IMR-90 (cell line): ENCODE results near the gene LYRM4. TPM values are rescaled to one million over a fixed set of nuclear protein-coding genes. Genes with fewer than 3 reads are reported as not detected.
A peak's percentile ranks its signal among the peaks of the same experiment; 100 is the strongest.

Experiments used
- ATAC-seq: fragments of 200-7000 bp; cut with Tn5 transposase; 2 replicates; pipeline ENCODE4 v1.9.1; 2020; ENCODE audit warnings: low read depth, mild to moderate bottlenecking, moderate library complexity
- BruUV-seq: library from RNA; stranded (reverse); fragments of 400-500 nt; replicated peaks from 2 replicates; lab custom pipeline; 2021; lab: Mats Ljungman, UMichigan
- CTCF ChIA-PET: fragments of 300-600 bp; formaldehyde crosslinking; extraction: SDS; loops from one replicate; lab custom pipeline; 2021; ENCODE audit warnings: antibody characterized with exemption; lab: Yijun Ruan, JAX
- POLR2A ChIA-PET: fragments of 300-600 bp; sonication (Branson Sonifier 250); formaldehyde crosslinking; loops from one replicate; lab custom pipeline; 2022; ENCODE audit warnings: antibody characterized with exemption; ENCODE audit not compliant: unreplicated experiment; lab: Charles Lee
- DNase-seq: peaks from one replicate; pipeline ENCODE4 v3.0.0; 2013
- H2AFZ ChIP-seq: replicated peaks from 2 replicates; pipeline ENCODE3; 2013; ENCODE audit warnings: low read length, mild to moderate bottlenecking; ENCODE audit not compliant: poor library complexity
- H2AK5ac ChIP-seq: 2 replicates; pipeline ENCODE4 v1.6.1; 2013; ENCODE audit warnings: low read depth, low read length, inconsistent platforms
- H2AK9ac ChIP-seq: replicated peaks from 2 replicates; pipeline ENCODE3; 2013; ENCODE audit warnings: mild to moderate bottlenecking, low read depth, low read length, moderate library complexity; ENCODE audit not compliant: poor library complexity
- H2BK120ac ChIP-seq: 2 replicates; pipeline ENCODE4 v1.6.1; 2013; ENCODE audit warnings: low read depth, low read length, inconsistent platforms
- H2BK15ac ChIP-seq: 3 replicates; pipeline ENCODE4 v1.6.1; 2013; ENCODE audit warnings: low read depth, low read length, inconsistent platforms
- H2BK20ac ChIP-seq: 2 replicates; pipeline ENCODE4 v1.6.1; 2013; ENCODE audit warnings: low read depth, mild to moderate bottlenecking, inconsistent platforms, low read length, moderate library complexity
- H2BK5ac ChIP-seq: 2 replicates; pipeline ENCODE4 v1.6.1; 2013; ENCODE audit warnings: mild to moderate bottlenecking, low read depth, low read length, inconsistent platforms; ENCODE audit not compliant: poor library complexity, severe bottlenecking
- H3K14ac ChIP-seq: replicated peaks from 2 replicates; pipeline ENCODE4 v1.6.1; 2013; ENCODE audit warnings: low read depth, low read length, inconsistent platforms
- H3K18ac ChIP-seq: 2 replicates; pipeline ENCODE4 v1.6.1; 2013; ENCODE audit warnings: low read depth, low read length, control low read depth
- H3K23ac ChIP-seq: 2 replicates; pipeline ENCODE4 v1.6.1; 2013; ENCODE audit warnings: low read depth, low read length, inconsistent platforms
- H3K27ac ChIP-seq: 2 replicates; pipeline ENCODE4 v1.5.1; 2013; ENCODE audit warnings: mild to moderate bottlenecking, control low read depth, low read length; ENCODE audit not compliant: insufficient read depth
- H3K27me3 ChIP-seq: 2 replicates; pipeline ENCODE4 v1.6.1; 2013; ENCODE audit warnings: low read length; ENCODE audit not compliant: control insufficient read depth, insufficient read depth
- H3K36me3 ChIP-seq: 2 replicates; pipeline ENCODE4 v1.6.1; 2013; ENCODE audit warnings: low read length, mixed read lengths; ENCODE audit not compliant: control insufficient read depth, insufficient read depth
- H3K4ac ChIP-seq: 2 replicates; pipeline ENCODE4 v1.6.1; 2013; ENCODE audit warnings: low read depth, low read length, inconsistent platforms
- H3K4me1 ChIP-seq: 2 replicates; pipeline ENCODE4 v1.6.1; 2013; ENCODE audit warnings: low read length, mixed read lengths; ENCODE audit not compliant: control insufficient read depth, insufficient read depth
- H3K4me2 ChIP-seq: 2 replicates; pipeline ENCODE4 v1.6.1; 2013; ENCODE audit warnings: low read depth, mild to moderate bottlenecking, control low read depth, low read length, moderate library complexity
- H3K4me3 ChIP-seq: 2 replicates; pipeline ENCODE4 v1.5.1; 2013; ENCODE audit warnings: low read depth, mild to moderate bottlenecking, control low read depth, low read length, moderate library complexity; ENCODE audit not compliant: insufficient read depth
- H3K56ac ChIP-seq: 2 replicates; pipeline ENCODE4 v1.6.1; 2013; ENCODE audit warnings: low read length, inconsistent platforms; ENCODE audit not compliant: insufficient read depth; ENCODE audit errors: extremely low read depth
- H3K79me1 ChIP-seq, 2 experiments: 2 replicates each; pipeline ENCODE4 v1.6.1; 2013; ENCODE audit warnings: low read length in 2 of 2, inconsistent platforms in 1 of 2, low read depth in 1 of 2
- H3K9ac ChIP-seq: 2 replicates; pipeline ENCODE4 v1.6.1; 2013; ENCODE audit warnings: low read depth, low read length, control low read depth
- H3K9me1 ChIP-seq: 2 replicates; pipeline ENCODE4 v1.6.1; 2013; ENCODE audit warnings: low read length, inconsistent platforms; ENCODE audit not compliant: insufficient read depth
- H3K9me3 ChIP-seq: 2 replicates; pipeline ENCODE4 v1.6.1; 2013; ENCODE audit warnings: low read length; ENCODE audit not compliant: control insufficient read depth, insufficient read depth
- H4K20me1 ChIP-seq: 2 replicates; pipeline ENCODE4 v1.6.1; 2013; ENCODE audit warnings: low read length, inconsistent platforms; ENCODE audit not compliant: insufficient read depth
- H4K5ac ChIP-seq: 2 replicates; pipeline ENCODE4 v1.6.1; 2013; ENCODE audit warnings: mild to moderate bottlenecking, low read depth, low read length, control low read depth
- H4K8ac ChIP-seq, 2 experiments: 2 replicates each; pipeline ENCODE4 v1.6.1; 2013; ENCODE audit warnings: low read depth in 2 of 2, low read length in 2 of 2, control low read depth in 1 of 2, inconsistent platforms in 1 of 2
- H4K91ac ChIP-seq: 2 replicates; pipeline ENCODE4 v1.6.1; 2013; ENCODE audit warnings: low read depth, low read length, inconsistent platforms; ENCODE audit not compliant: insufficient read depth
- MAFK ChIP-seq: IDR thresholded peaks from 2 replicates; pipeline ENCODE4 v1.6.1; 2012; ENCODE audit warnings: low read depth, low read length, improper control_type of control experiment
- RFX5 ChIP-seq: IDR thresholded peaks from 2 replicates; pipeline ENCODE4 v1.8.0; 2012; ENCODE audit warnings: low read depth, mild to moderate bottlenecking, low read length, moderate library complexity
- USF2 ChIP-seq: fragments of 150-350 bp; IDR thresholded peaks from 2 replicates; pipeline ENCODE4 v1.6.1; 2017; ENCODE audit warnings: mild to moderate bottlenecking, antibody characterized with exemption, low read length, low read depth
- WGBS, 2 experiments: methylation state at CpG; one replicate each; pipeline versions ENCODE4 v1.1.5 to v1.1.7; 2013; ENCODE audit warnings: missing lambda C conversion rate in 2 of 2; ENCODE audit not compliant: insufficient read length in 1 of 2; ENCODE audit errors: extremely low coverage in 2 of 2; 5-methylcytosine and 5-hydroxymethylcytosine counted together
- dilution Hi-C: fragments of 300-500 bp; cut with HindIII; formaldehyde crosslinking; loops from one replicate; pipeline ENCODE4 v1.14.3; 2018; ENCODE audit warnings: low sequenced_read_pairs; ENCODE audit not compliant: unreplicated experiment
- in situ Hi-C: fragments of 300-500 bp; cut with MboI; formaldehyde crosslinking; loops from 3 replicates; pipeline ENCODE4 v1.14.3; 2019; ENCODE audit warnings: low sequenced_read_pairs, inconsistent platforms, mixed read lengths
- intact Hi-C: fragments of 100-400 bp; cut with micrococcal nuclease; formaldehyde crosslinking; loops from 2 replicates; pipeline ENCODE4 v1.10.0; 2022
- polyA plus RNA-seq, 3 experiments: library from polyadenylated mRNA; depleted of rRNA; stranded (reverse); fragments of >200 nt; gene quantifications; 2 replicates each; pipeline ENCODE4 v1.2.3, GENCODE V29; 2012; ENCODE audit warnings: low replicate concordance in 1 of 3
- total RNA-seq: library from RNA; depleted of rRNA; stranded (reverse); fragments of >200 nt; gene quantifications from 2 replicates; pipeline ENCODE4 v1.2.3, GENCODE V29; 2012

Gene LYRM4
- total and polyA plus RNA-seq, 2 of the 4 experiments (the other 2 are of a cell fraction): 11.5 to 26.6 TPM

- TF ChIP-seq RFX5: no peak
Observed at GRCh38 chr6:5151360-5151954, 109.3 kb downstream of the LYRM4 start (continued).

GRCh38 chr6:5150551-5151075 is 110.1 kb downstream of the LYRM4 start:
- CTCF ChIA-PET: interaction anchor here (0.6 kb wide), 1 partner anchor 241 kb away, joined by 6 read pairs; no protein-coding TSS in a partner anchor
- Histone ChIP-seq H3K79me1 (peaks cover 0 to 3% of the 10 kb centered on the region in 2 experiments; a peak in 2 of 4 replicates), H2BK120ac (no peak overlapping the region), H3K9me1 (no peaks in the 10 kb centered on the region; the same call in 1 of the 2 replicates), H3K4me2 (no peak overlapping the region), H4K5ac (no peak overlapping the region), H2AK9ac (no peak overlapping the region), H3K27ac (no peak overlapping the region), H2BK20ac (no peak overlapping the region), H4K20me1 (no peaks in the 10 kb centered on the region), H2AK5ac (no peak overlapping the region), H3K9ac (no peak overlapping the region), H2AFZ (no peak overlapping the region), H3K56ac (no peak overlapping the region), H3K27me3 (no peaks in the 10 kb centered on the region), H4K91ac (no peak overlapping the region), H2BK5ac (no peak overlapping the region), H3K14ac (no peak overlapping the region), H3K23ac (no peak overlapping the region), H3K4me3 (no peak overlapping the region), H4K8ac (no peak overlapping the region), H3K4me1 (peaks cover 4% of the 10 kb centered on the region; the same call in 1 of the 2 replicates), H3K9me3 (no peaks in the 10 kb centered on the region), H3K18ac (no peak overlapping the region), H2BK15ac (no peak overlapping the region), H3K36me3 (no peaks in the 10 kb centered on the region), H3K4ac (no peak overlapping the region)
- TF ChIP-seq MAFK (peak; percentile 60), USF2 (no peak)
- no peak for DNase-seq
- dilution Hi-C loops (no loop called here), intact Hi-C loops (no loop called here), in situ Hi-C loops (no loop called here)
- POLR2A ChIA-PET: no interaction called here
- WGBS, 2 experiments: 100% methylated on average over 2 of the region's 3 CpGs; no CpG with 5 or more reads in 1 of the 2 experiments
- no TSS peak for BruUV-seq
- no peak for ATAC-seq
